ENCODE measurements around the gene ANTXR1.

DNA sequence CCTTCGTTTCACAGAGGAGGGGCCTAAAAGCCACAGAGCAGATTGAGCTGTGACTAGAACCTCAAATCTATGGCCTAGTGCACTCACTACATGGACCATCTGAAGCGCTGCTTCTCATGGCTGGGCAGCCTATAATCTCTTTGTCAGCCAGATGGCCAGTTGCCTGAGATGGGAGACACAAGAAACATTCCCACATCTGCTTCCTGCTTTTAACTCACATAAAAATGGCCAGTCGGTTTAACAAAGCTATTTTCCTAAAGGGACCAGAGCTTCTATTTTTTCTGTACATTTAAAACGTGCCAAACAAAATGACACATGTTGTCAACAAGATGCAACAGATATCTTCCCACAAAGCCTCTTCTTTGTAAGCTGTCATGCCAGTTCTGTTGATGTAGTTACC is 200.2 kb downstream of the ANTXR1 start:
- TF ChIP-seq, protein P1, sequence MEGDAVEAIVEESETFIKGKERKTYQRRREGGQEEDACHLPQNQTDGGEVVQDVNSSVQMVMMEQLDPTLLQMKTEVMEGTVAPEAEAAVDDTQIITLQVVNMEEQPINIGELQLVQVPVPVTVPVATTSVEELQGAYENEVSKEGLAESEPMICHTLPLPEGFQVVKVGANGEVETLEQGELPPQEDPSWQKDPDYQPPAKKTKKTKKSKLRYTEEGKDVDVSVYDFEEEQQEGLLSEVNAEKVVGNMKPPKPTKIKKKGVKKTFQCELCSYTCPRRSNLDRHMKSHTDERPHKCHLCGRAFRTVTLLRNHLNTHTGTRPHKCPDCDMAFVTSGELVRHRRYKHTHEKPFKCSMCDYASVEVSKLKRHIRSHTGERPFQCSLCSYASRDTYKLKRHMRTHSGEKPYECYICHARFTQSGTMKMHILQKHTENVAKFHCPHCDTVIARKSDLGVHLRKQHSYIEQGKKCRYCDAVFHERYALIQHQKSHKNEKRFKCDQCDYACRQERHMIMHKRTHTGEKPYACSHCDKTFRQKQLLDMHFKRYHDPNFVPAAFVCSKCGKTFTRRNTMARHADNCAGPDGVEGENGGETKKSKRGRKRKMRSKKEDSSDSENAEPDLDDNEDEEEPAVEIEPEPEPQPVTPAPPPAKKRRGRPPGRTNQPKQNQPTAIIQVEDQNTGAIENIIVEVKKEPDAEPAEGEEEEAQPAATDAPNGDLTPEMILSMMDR (IDR thresholded peaks at IDR 0.05; ENCODE audit: low read depth, low read length): no peak
- TF ChIP-seq EZH2phosphoT487 (IDR thresholded peaks at IDR 0.05; ENCODE audit: low read depth): no peak
